Caco-2 (cell line): ENCODE results near the gene NUP93. TPM values are rescaled to one million over a fixed set of nuclear protein-coding genes. Genes with fewer than 3 reads are reported as not detected.

ENCODE experiments used
- BruUV-seq: library from RNA; stranded (reverse); fragments of 400-500 nt; replicated peaks from 2 replicates; lab custom pipeline; 2021; lab: Mats Ljungman, UMichigan
- CTCF ChIA-PET: fragments of 300-600 bp; sonication (Branson Sonifier 250); formaldehyde crosslinking; loops from one replicate; lab custom pipeline; 2022; ENCODE audit warnings: antibody characterized with exemption; lab: Charles Lee
- POLR2A ChIA-PET: fragments of 300-600 bp; sonication (Branson Sonifier 250); formaldehyde crosslinking; loops from one replicate; lab custom pipeline; 2022; ENCODE audit warnings: antibody characterized with exemption; lab: Charles Lee
- DNase-seq, 2 experiments: peaks; one replicate each; pipeline versions ENCODE4 v3.0.0 to v3.0.0-alpha.2; 2020 to 2022
- H3K27me3 ChIP-seq: replicated peaks from 2 replicates; pipeline ENCODE4 v1.6.0; 2011; ENCODE audit warnings: low read length; ENCODE audit not compliant: control insufficient read depth, insufficient read depth
- H3K36me3 ChIP-seq: 2 replicates; pipeline ENCODE4 v1.5.1; 2011; ENCODE audit warnings: low read length; ENCODE audit not compliant: control insufficient read depth, insufficient read depth
- H3K4me1 ChIP-seq: fragments of 250-450 bp; sonication (Bioruptor Pico); 2 replicates; pipeline ENCODE4 v1.5.1; 2020; ENCODE audit warnings: mild to moderate bottlenecking
- H3K4me3 ChIP-seq: 2 replicates; pipeline ENCODE4 v1.5.1; 2011; ENCODE audit warnings: low read depth, mild to moderate bottlenecking, control low read depth, low read length
- H3K9me3 ChIP-seq: fragments of 250-450 bp; sonication (Bioruptor Pico); 2 replicates; pipeline ENCODE4 v1.5.1; 2020; ENCODE audit warnings: mild to moderate bottlenecking, moderate library complexity
- H3K27ac Mint-ChIP-seq: one replicate; pipeline ENCODE4 v1.8.0; 2022; ENCODE audit warnings: mixed read lengths; ENCODE audit not compliant: unreplicated experiment
- H3K27me3 Mint-ChIP-seq: one replicate; pipeline ENCODE4 v1.8.0; 2022; ENCODE audit warnings: mixed read lengths; ENCODE audit not compliant: insufficient read depth, unreplicated experiment
- H3K36me3 Mint-ChIP-seq: one replicate; pipeline ENCODE4 v1.8.0; 2022; ENCODE audit warnings: mild to moderate bottlenecking, mixed read lengths; ENCODE audit not compliant: insufficient read depth, unreplicated experiment
- H3K4me1 Mint-ChIP-seq: one replicate; pipeline ENCODE4 v1.8.0; 2022; ENCODE audit warnings: low read depth, mixed read lengths; ENCODE audit not compliant: unreplicated experiment
- H3K4me3 Mint-ChIP-seq: one replicate; pipeline ENCODE4 v1.8.0; 2022; ENCODE audit warnings: mild to moderate bottlenecking, moderate library complexity, mixed read lengths; ENCODE audit not compliant: unreplicated experiment
- H3K9me3 Mint-ChIP-seq: one replicate; pipeline ENCODE4 v1.8.0; 2022; ENCODE audit warnings: mixed read lengths; ENCODE audit not compliant: unreplicated experiment
- CTCF ChIP-seq, 2 experiments: fragments of 200-600 bp in 1 of 2; IDR thresholded peaks; 1 replicate in 1 of 2; 2 replicates in 1 of 2; pipeline versions ENCODE4 v1.5.1 to v1.8.0; 2011 to 2022; ENCODE audit warnings: antibody characterized with exemption in 1 of 2, control low read depth in 1 of 2, inconsistent platforms in 1 of 2, low read depth in 1 of 2, low read length in 1 of 2, mild to moderate bottlenecking in 1 of 2, moderate library complexity in 1 of 2; ENCODE audit not compliant: insufficient read depth in 1 of 2, severe bottlenecking in 1 of 2, unreplicated experiment in 1 of 2
- intact Hi-C: fragments of 100-400 bp; cut with micrococcal nuclease; formaldehyde crosslinking; loops from one replicate; pipeline ENCODE4 v1.10.0; 2022; ENCODE audit not compliant: unreplicated experiment
- total RNA-seq: library from RNA; stranded (reverse); gene quantifications from 2 replicates; pipeline ENCODE4 v1.2.3, GENCODE V29; 2022

The NUP93 gene
- total RNA-seq, 1 experiment from 2014 or later, result 148 TPM

GRCh38 chr16:56779906-56780305 is 50.0 kb downstream of the NUP93 start:
- no TSS peak for BruUV-seq
- intact Hi-C loops, result loop anchor here (5.0 kb wide), 1 partner anchor 38 kb away; no protein-coding TSS in a partner anchor
- ChIA-PET CTCF (no interaction called here), POLR2A (no interaction called here)
- H3K4me1 ChIP-seq, result no peaks in the 10 kb centered on the region
- no peaks in the 10 kb centered on the region for H3K36me3 Mint-ChIP-seq
- H3K27ac Mint-ChIP-seq, result no peak overlapping the region
- no peaks in the 10 kb centered on the region for H3K27me3 ChIP-seq
- no peak for TF ChIP-seq CTCF (IDR thresholded peaks at IDR 0.05; ENCODE audit: insufficient read depth in 1 of 2, low read depth in 1 of 2, low read length in 1 of 2, severe bottlenecking in 1 of 2, unreplicated experiment in 1 of 2)
- no peaks in the 10 kb centered on the region for H3K36me3 ChIP-seq
- DNase-seq, result no peak
- no peak overlapping the region for H3K4me3 ChIP-seq
- H3K27me3 Mint-ChIP-seq, result no peaks in the 10 kb centered on the region
- H3K4me3 Mint-ChIP-seq, result no peak overlapping the region
- H3K9me3 ChIP-seq, result no peaks in the 10 kb centered on the region
- no peaks in the 10 kb centered on the region for H3K9me3 Mint-ChIP-seq
- H3K4me1 Mint-ChIP-seq, result no peaks in the 10 kb centered on the region

DNA sequence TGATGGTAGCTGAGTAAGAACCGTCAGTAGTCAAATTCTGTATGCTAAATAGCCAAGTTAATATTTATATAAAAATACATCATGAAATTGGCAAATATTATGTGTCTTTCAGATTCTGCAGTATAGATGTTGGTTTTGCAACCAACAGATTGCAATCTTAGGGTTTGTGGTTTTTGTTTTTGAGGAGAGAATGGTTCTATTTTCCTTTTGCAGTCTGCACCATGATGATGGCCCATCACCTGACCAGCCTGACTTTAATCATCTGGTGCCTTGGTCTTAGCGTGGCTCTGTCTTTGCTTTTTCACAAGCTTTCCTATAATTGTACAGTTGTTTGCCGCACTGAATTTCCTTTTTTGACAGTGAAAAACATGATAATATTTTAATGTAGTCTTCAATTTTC is 50.7 kb downstream of the NUP93 start:
- Mint-ChIP-seq H3K4me3 (no peak overlapping the region), H3K27me3 (no peaks in the 10 kb centered on the region), H3K9me3 (no peaks in the 10 kb centered on the region), H3K27ac (no peak overlapping the region), H3K36me3 (no peaks in the 10 kb centered on the region), H3K4me1 (no peaks in the 10 kb centered on the region)
- ChIA-PET CTCF (no interaction called here), POLR2A (no interaction called here)
- no TSS peak for BruUV-seq
- intact Hi-C loops, result no loop called here
- no peak for DNase-seq
- no peaks in the 10 kb centered on the region for H3K9me3 ChIP-seq
- H3K4me1 ChIP-seq, result no peaks in the 10 kb centered on the region
- H3K36me3 ChIP-seq, result no peaks in the 10 kb centered on the region
- H3K4me3 ChIP-seq, result no peak overlapping the region
- no peak for TF ChIP-seq CTCF (IDR thresholded peaks at IDR 0.05; ENCODE audit: insufficient read depth in 1 of 2, low read depth in 1 of 2, low read length in 1 of 2, severe bottlenecking in 1 of 2, unreplicated experiment in 1 of 2)
- H3K27me3 ChIP-seq, result no peaks in the 10 kb centered on the region

GRCh38 chr16:56781528-56781961 is 51.6 kb downstream of the NUP93 start:
- no peak overlapping the region for H3K27ac Mint-ChIP-seq
- H3K36me3 ChIP-seq, result no peaks in the 10 kb centered on the region
- no peaks in the 10 kb centered on the region for H3K27me3 ChIP-seq
- no peak overlapping the region for H3K4me3 ChIP-seq
- BruUV-seq, result no TSS peak
- H3K27me3 Mint-ChIP-seq, result no peaks in the 10 kb centered on the region
- no peaks in the 10 kb centered on the region for H3K9me3 ChIP-seq
- TF ChIP-seq CTCF (IDR thresholded peaks at IDR 0.05; ENCODE audit: insufficient read depth in 1 of 2, low read depth in 1 of 2, low read length in 1 of 2, severe bottlenecking in 1 of 2, unreplicated experiment in 1 of 2), result no peak
- H3K4me1 ChIP-seq, result no peaks in the 10 kb centered on the region
- POLR2A ChIA-PET, result no interaction called here
- H3K4me3 Mint-ChIP-seq, result no peak overlapping the region
- no peak for DNase-seq
- CTCF ChIA-PET, result interaction anchor here (1.0 kb wide), 1 partner anchor 13 kb away, joined by 3 read pairs; no protein-coding TSS in a partner anchor
- no peaks in the 10 kb centered on the region for H3K9me3 Mint-ChIP-seq
- peaks cover 5% of the 10 kb centered on the region for H3K4me1 Mint-ChIP-seq
- no peaks in the 10 kb centered on the region for H3K36me3 Mint-ChIP-seq
- intact Hi-C loops, result no loop called here
